H1 (cell line): ENCODE measurements around the gene ARHGEF2. TPM values are rescaled to one million over a fixed set of nuclear protein-coding genes. Genes with fewer than 3 reads are reported as not detected.
"Not testable (repeated sequence)": the region's sequence is repeated elsewhere in the genome, so short reads cannot be mapped to it uniquely, and the experiment has no call there.

Experiments used
- CTCF ChIA-PET: fragments of 300-600 bp; sonication (Branson Sonifier 250); formaldehyde crosslinking; loops from one replicate; lab custom pipeline; 2021; ENCODE audit not compliant: partially characterized antibody; lab: Charles Lee
- POLR2A ChIA-PET: fragments of 300-600 bp; sonication (Branson Sonifier 250); formaldehyde crosslinking; loops from one replicate; lab custom pipeline; 2021; ENCODE audit warnings: inconsistent platforms; ENCODE audit not compliant: partially characterized antibody; lab: Charles Lee
- DNase-seq, 2 experiments: peaks; one replicate each; pipeline versions ENCODE4 v3.0.0 to v3.0.0-alpha.2; 2010 to 2022; ENCODE audit warnings: low spot score in 2 of 2, low read depth in 1 of 2, mixed read lengths in 1 of 2
- FAIRE-seq: peaks from 2 replicates; lab custom pipeline; 2011; peaks lifted over from hg19 to GRCh38; lab: Jason Lieb, UNC
- H2AFZ ChIP-seq: 2 replicates; pipeline ENCODE4 v1.8.1; 2012; ENCODE audit warnings: low read length, inconsistent platforms
- H2AK5ac ChIP-seq: 2 replicates; pipeline ENCODE4 v1.6.1; 2013; ENCODE audit warnings: low read depth, low read length
- H2BK120ac ChIP-seq: replicated peaks from 2 replicates; pipeline ENCODE3; 2013; ENCODE audit warnings: low read depth, low read length, inconsistent platforms
- H2BK12ac ChIP-seq: 2 replicates; pipeline ENCODE4 v1.6.1; 2013; ENCODE audit warnings: low read depth, low read length
- H2BK15ac ChIP-seq: 2 replicates; pipeline ENCODE4 v1.6.1; 2013; ENCODE audit warnings: low read length
- H2BK20ac ChIP-seq: 2 replicates; pipeline ENCODE4 v1.6.1; 2013; ENCODE audit warnings: low read length
- H2BK5ac ChIP-seq: 2 replicates; pipeline ENCODE4 v1.6.1; 2013; ENCODE audit warnings: low read depth, low read length
- H3K14ac ChIP-seq: 2 replicates; pipeline ENCODE4 v1.6.1; 2013; ENCODE audit warnings: inconsistent platforms; ENCODE audit not compliant: insufficient read length
- H3K18ac ChIP-seq: 2 replicates; pipeline ENCODE4 v1.6.1; 2013; ENCODE audit warnings: low read length; ENCODE audit errors: extremely low read depth
- H3K23ac ChIP-seq: 2 replicates; pipeline ENCODE4 v1.6.1; 2013; ENCODE audit warnings: inconsistent platforms; ENCODE audit not compliant: insufficient read length
- H3K23me2 ChIP-seq: 2 replicates; pipeline ENCODE4 v1.6.1; 2013; ENCODE audit warnings: low read depth, low read length
- H3K27ac ChIP-seq: 2 replicates; pipeline ENCODE4 v1.6.1; 2011; ENCODE audit warnings: low read depth, low read length, inconsistent platforms
- H3K27me3 ChIP-seq, 4 experiments: replicated peaks in 1 of 4; 1 replicate in 1 of 4; 2 replicates in 3 of 4; pipeline versions ENCODE4 v1.6.1 to v1.8.1; 2011 to 2013; ENCODE audit warnings: low read length in 3 of 4, mild to moderate bottlenecking in 3 of 4, inconsistent platforms in 2 of 4, mixed read lengths in 2 of 4, moderate library complexity in 1 of 4; ENCODE audit not compliant: control insufficient read depth in 3 of 4, insufficient read depth in 3 of 4; ENCODE audit errors: extremely low read depth in 1 of 4
- H3K36me3 ChIP-seq, 4 experiments: 2 replicates each; pipeline versions ENCODE4 v1.6.1 to v1.8.1; 2011 to 2013; ENCODE audit warnings: mild to moderate bottlenecking in 4 of 4, low read length in 3 of 4, moderate library complexity in 2 of 4, control low read depth in 1 of 4, inconsistent platforms in 1 of 4; ENCODE audit not compliant: insufficient read depth in 4 of 4, control insufficient read depth in 2 of 4
- H3K4ac ChIP-seq: replicated peaks from 2 replicates; pipeline ENCODE3; 2013; ENCODE audit warnings: low read length, low read depth, mixed read lengths, inconsistent platforms; ENCODE audit not compliant: insufficient read length
- H3K4me1 ChIP-seq, 4 experiments: replicated peaks in 1 of 4; 1 replicate in 1 of 4; 2 replicates in 3 of 4; pipeline versions ENCODE4 v1.6.1 to v1.8.1; 2011 to 2013; ENCODE audit warnings: low read length in 3 of 4, inconsistent platforms in 2 of 4, mixed read lengths in 1 of 4; ENCODE audit not compliant: insufficient read depth in 4 of 4, control insufficient read depth in 3 of 4
- H3K4me2 ChIP-seq, 2 experiments: 2 replicates each; pipeline versions ENCODE4 v1.6.1 to v1.8.1; 2011 to 2013; ENCODE audit warnings: low read depth in 2 of 2, low read length in 2 of 2, control low read depth in 1 of 2, inconsistent platforms in 1 of 2, mild to moderate bottlenecking in 1 of 2; ENCODE audit not compliant: insufficient read depth in 1 of 2
- H3K4me3 ChIP-seq, 4 experiments: fragments of 200-600, 300-600 bp in 1 of 4; sonication (generic), shearing (Covaris generic), sonication (Bioruptor Twin) in 1 of 4; 2 replicates each; pipeline versions ENCODE4 v1.5.1 to v1.8.1; 2011 to 2016; ENCODE audit warnings: low read length in 4 of 4, low read depth in 3 of 4, control low read depth in 2 of 4, inconsistent platforms in 2 of 4, mild to moderate bottlenecking in 2 of 4, mixed read lengths in 1 of 4, moderate library complexity in 1 of 4; ENCODE audit not compliant: insufficient read depth in 2 of 4; ENCODE audit errors: extremely low read depth in 1 of 4
- H3K56ac ChIP-seq: replicated peaks from 2 replicates; pipeline ENCODE3; 2013; ENCODE audit warnings: low read depth, mild to moderate bottlenecking, mixed read lengths, low read length, inconsistent platforms; ENCODE audit not compliant: insufficient read length
- H3K79me1 ChIP-seq: 2 replicates; pipeline ENCODE4 v1.6.1; 2013; ENCODE audit warnings: low read depth, low read length, control low read depth
- H3K79me2 ChIP-seq, 2 experiments: 2 replicates each; pipeline versions ENCODE4 v1.6.1 to v1.8.1; 2012 to 2013; ENCODE audit warnings: low read length in 2 of 2, mild to moderate bottlenecking in 2 of 2, inconsistent platforms in 1 of 2; ENCODE audit not compliant: insufficient read depth in 2 of 2, control insufficient read depth in 1 of 2
- H3K9ac ChIP-seq, 4 experiments: replicated peaks in 1 of 4; 1 replicate in 1 of 4; 2 replicates in 3 of 4; pipeline versions ENCODE4 v1.6.1 to v1.8.1; 2011 to 2013; ENCODE audit warnings: low read depth in 3 of 4, low read length in 3 of 4, control low read depth in 2 of 4, mild to moderate bottlenecking in 2 of 4, moderate library complexity in 2 of 4, inconsistent platforms in 1 of 4; ENCODE audit errors: extremely low read depth in 1 of 4
- H3K9me3 ChIP-seq, 2 experiments: 2 replicates each; pipeline versions ENCODE4 v1.6.1 to v1.8.1; 2012 to 2013; ENCODE audit warnings: mild to moderate bottlenecking in 2 of 2, moderate library complexity in 2 of 2, control low read depth in 1 of 2, inconsistent platforms in 1 of 2, low read depth in 1 of 2, low read length in 1 of 2, mixed read lengths in 1 of 2; ENCODE audit not compliant: insufficient read depth in 2 of 2
- H4K20me1 ChIP-seq, 2 experiments: replicated peaks in 1 of 2; 2 replicates each; pipeline versions ENCODE3 to v1.8.1; 2011 to 2013; ENCODE audit warnings: inconsistent platforms in 2 of 2, low read length in 2 of 2, mild to moderate bottlenecking in 1 of 2; ENCODE audit not compliant: insufficient read depth in 2 of 2, control insufficient read depth in 1 of 2
- H4K5ac ChIP-seq: 2 replicates; pipeline ENCODE4 v1.6.1; 2013; ENCODE audit warnings: low read length, low read depth, mixed read lengths, inconsistent platforms; ENCODE audit not compliant: insufficient read length
- H4K8ac ChIP-seq: 2 replicates; pipeline ENCODE4 v1.8.0; 2013; ENCODE audit warnings: mild to moderate bottlenecking, moderate library complexity, low read length, inconsistent platforms; ENCODE audit not compliant: insufficient read depth; ENCODE audit errors: extremely low read depth
- H4K91ac ChIP-seq: replicated peaks from 2 replicates; pipeline ENCODE3; 2013; ENCODE audit warnings: low read length, mixed read lengths, inconsistent platforms; ENCODE audit not compliant: insufficient read length
- WGBS, 2 experiments: shearing (Covaris generic) in 1 of 2; methylation state at CpG; one replicate each; pipeline versions ENCODE4 v1.1.6 to v1.1.7; 2013 to 2015; ENCODE audit warnings: low lambda C conversion rate in 2 of 2, mixed read lengths in 2 of 2, inconsistent platforms in 1 of 2, low coverage in 1 of 2, missing lambda C conversion rate in 1 of 2; ENCODE audit not compliant: insufficient replicate concordance in 2 of 2, insufficient coverage in 1 of 2, insufficient read length in 1 of 2; ENCODE audit errors: extremely low coverage in 1 of 2, missing lambda C conversion rate in 1 of 2; 5-methylcytosine and 5-hydroxymethylcytosine counted together
- polyA plus RNA-seq, 7 experiments: library from polyadenylated mRNA; depleted of rRNA in 3 of 7; stranded (reverse) in 5 of 7; unstranded in 2 of 7; fragments of >200 nt in 5 of 7; fragments of 200-250 nt in 2 of 7; gene quantifications; 1 replicate in 5 of 7; 2 replicates in 1 of 7; 4 replicates in 1 of 7; pipeline versions ENCODE4 v1.2.1 to v1.2.3, GENCODE V29; 2011 to 2013; ENCODE audit warnings: missing spikeins in 2 of 7, mixed read lengths in 2 of 7
- total RNA-seq: library from RNA; stranded (reverse); fragmentation: NEBNext Ultra II Directional; extraction: Animal tissue kit (Norgen Biotek cat#: 25700); gene quantifications from 2 replicates; pipeline ENCODE4 v1.2.1, GENCODE V29; 2021

Gene ARHGEF2
- total and polyA plus RNA-seq, 2 of the 8 experiments (the other 6 are each of a cell fraction or from before 2014, with no cell fraction given) = 42.7 to 80.5 TPM

- FAIRE-seq, H2BK20ac ChIP-seq, H3K4ac ChIP-seq, H4K91ac ChIP-seq, H3K23me2 ChIP-seq, H2AK5ac ChIP-seq, H3K27me3 ChIP-seq, H2BK12ac ChIP-seq, H2BK5ac ChIP-seq, H3K56ac ChIP-seq, H2BK120ac ChIP-seq, H4K8ac ChIP-seq, H3K14ac ChIP-seq, H3K4me3 ChIP-seq, H3K9me3 ChIP-seq, H3K4me1 ChIP-seq, H3K27ac ChIP-seq, H3K18ac ChIP-seq, H4K5ac ChIP-seq, H2AFZ ChIP-seq, H3K23ac ChIP-seq, DNase-seq, H2BK15ac ChIP-seq, H3K79me1 ChIP-seq: not testable (repeated sequence)
- CTCF ChIA-PET = interaction anchor here (0.6 to 2.2 kb wide), 6 partner anchors 14 to 826 kb away, joined by 3 to 10 read pairs (median 4); no protein-coding TSS in a partner anchor
- Histone ChIP-seq H3K36me3 (peaks cover 37 to 76% (median 58%) of the 10 kb centered on the region in 4 experiments), H3K79me2 (peaks cover 10 to 51% of the 10 kb centered on the region in 2 experiments), H3K4me2 (peak overlapping the region in 1 of 2 experiments; percentile 23; a peak in 1 of 4 replicates), H3K9ac (peak overlapping the region in 1 of 4 experiments; percentile 21; a peak in 1 of 7 replicates), H4K20me1 (peaks cover 0 to 18% of the 10 kb centered on the region in 2 experiments)
- WGBS, 2 experiments = 98% methylated on average over 10 of the region's 10 CpGs; no CpG with 5 or more reads in 1 of the 2 experiments
- POLR2A ChIA-PET = interaction anchor here (0.6 to 6.7 kb wide), 6 partner anchors 7 to 163 kb away, joined by 3 to 109 read pairs (median 14); no protein-coding TSS in a partner anchor
Observed at GRCh38 chr1:155930725-155931124, 47.6 kb downstream of the ARHGEF2 start.
